Measurements from ENCODE around the gene BCORL1. TPM values are rescaled to one million over a fixed set of nuclear protein-coding genes. Genes with fewer than 3 reads are reported as not detected.

The BCORL1 gene
- 1 to 10 TPM; 7.1 to 7.6 TPM for total RNA-seq

GRCh38 chrX:129982300-129983251 lies at the start of gene BCORL1:
BCORL1 (plus strand) TSS chrX:129982635; CDS start chrX:130005232, 22,597 bp downstream.

Other genes with a start within 250 kb of the BCORL1 start
- gene XPNPEP2, start 243.7 kb upstream of the BCORL1 start, total RNA-seq = 1 to 10 TPM; 1.3 to 1.7 TPM
- gene SASH3, start 202.7 kb upstream of the BCORL1 start, total RNA-seq = 100 to 1,000 TPM; 222 to 239 TPM
- gene ZDHHC9, start 138.7 kb upstream of the BCORL1 start, total RNA-seq = 1 to 10 TPM; 7.6 to 8.3 TPM
- 10 to 100 TPM; 22.7 to 23.8 TPM for gene UTP14A, start 76.5 kb upstream of the BCORL1 start, total RNA-seq
- gene ELF4, start 127.9 kb downstream of the BCORL1 start, total RNA-seq = 10 to 100 TPM; 34.8 to 36.7 TPM
- 10 to 100 TPM; 29.2 to 33.8 TPM for gene AIFM1, start 183.2 kb downstream of the BCORL1 start, total RNA-seq
- 10 to 100 TPM; 21.3 to 21.8 TPM for gene RAB33A, start 189.3 kb downstream of the BCORL1 start, total RNA-seq

All from activated naive CD4-positive, alpha-beta T cell treated with anti-CD3 and anti-CD28 coated beads, Interleukin-2, amount 10 ng/mL, durations not matched to agents 5 hours and 36 hours (primary cell).